HG03457 (cell line): ENCODE results near the gene S100A11.

Experiments
- ATAC-seq: cut with Tn5 transposase; IDR thresholded peaks from one replicate; pipeline ENCODE4 v1.9.1; 2021; ENCODE audit warnings: moderate number of reproducible peaks; ENCODE audit not compliant: unreplicated experiment

The S100A11 gene

GRCh38 chr1:152003846-152004442 lies 32.9 kb downstream of the S100A11 start:
- ATAC-seq, result no peak

- ATAC-seq, result no peak
Measured at GRCh38 chr1:152002960-152003359, 33.8 kb downstream of the S100A11 start.

GRCh38 chr1:152001631-152002584 lies 34.9 kb downstream of the S100A11 start:
- ATAC-seq, result no peak

GRCh38 chr1:152000964-152001630 lies 35.7 kb downstream of the S100A11 start:
- no peak for ATAC-seq

GRCh38 chr1:151998611-151999362 lies 38.0 kb downstream of the S100A11 start:
- no peak for ATAC-seq

GRCh38 chr1:151997284-151997570 lies 39.6 kb downstream of the S100A11 start:
- ATAC-seq, result no peak

- ATAC-seq, result no peak
Measured at GRCh38 chr1:151995774-151996173, 41.0 kb downstream of the S100A11 start.

- ATAC-seq, result no peak
Measured at GRCh38 chr1:151994956-151995355, 41.8 kb downstream of the S100A11 start.

GRCh38 chr1:151993734-151994496 lies 42.9 kb downstream of the S100A11 start, which contains the start of gene S100A10:
Gene S100A10 (minus strand): TSS chr1:151993859. CDS start chr1:151986230, 7,629 bp downstream.
- no peak for ATAC-seq

GRCh38 chr1:151993084-151993733 lies 43.6 kb downstream of the S100A11 start:
- ATAC-seq, result no peak

- ATAC-seq, result no peak
Measured at GRCh38 chr1:151992303-151993083, 44.3 kb downstream of the S100A11 start.

- no peak for ATAC-seq
Measured at GRCh38 chr1:151991663-151992302, 45.0 kb downstream of the S100A11 start.

GRCh38 chr1:151990856-151991198 lies 46.0 kb downstream of the S100A11 start:
- no peak for ATAC-seq

GRCh38 chr1:151990058-151990855 lies 46.5 kb downstream of the S100A11 start:
- ATAC-seq, result no peak

GRCh38 chr1:151989211-151989862 lies 47.5 kb downstream of the S100A11 start:
- ATAC-seq, result no peak

GRCh38 chr1:151988405-151988923 lies 48.3 kb downstream of the S100A11 start:
- no peak for ATAC-seq
